Measurements from ENCODE around the gene PHF2.

The PHF2 gene

GRCh38 chr9:93724852-93725251, 148.5 kb downstream of the PHF2 start:
- no peak overlapping the region for H3K4me3 ChIP-seq (ENCODE audit: low read depth, low read length)
- no peak for TF ChIP-seq CTCF (IDR thresholded peaks at IDR 0.05; ENCODE audit: low read depth, low read length, missing control alignments)
- no peak for DNase-seq (ENCODE audit: low read depth)

GRCh38 chr9:93725382-93725781, 149.0 kb downstream of the PHF2 start:
- TF ChIP-seq CTCF (IDR thresholded peaks at IDR 0.05; ENCODE audit: low read depth, low read length, missing control alignments): no peak
- H3K4me3 ChIP-seq (ENCODE audit: low read depth, low read length): no peak overlapping the region
- DNase-seq (ENCODE audit: low read depth): no peak

GRCh38 chr9:93726147-93726546, 149.8 kb downstream of the PHF2 start:
- no peak for DNase-seq (ENCODE audit: low read depth)
- no peak for TF ChIP-seq CTCF (IDR thresholded peaks at IDR 0.05; ENCODE audit: low read depth, low read length, missing control alignments)
- H3K4me3 ChIP-seq (ENCODE audit: low read depth, low read length): no peak overlapping the region

Data from GM12864 (cell line).